GM18505 (cell line): ENCODE data around the gene RSAD2.
"Not testable (repeated sequence)": the region's sequence is repeated elsewhere in the genome, so short reads cannot be mapped to it uniquely, and the experiment has no call there.

Source experiments
- ATAC-seq: cut with Tn5 transposase; IDR thresholded peaks from one replicate; pipeline ENCODE4 v1.9.1; 2021; ENCODE audit not compliant: unreplicated experiment
- POLR2A ChIP-seq: IDR thresholded peaks from 4 replicates; pipeline ENCODE4 v1.6.1; 2011; ENCODE audit warnings: borderline replicate concordance; ENCODE audit not compliant: insufficient read depth, insufficient read length; ENCODE audit errors: extremely low read depth

RSAD2 gene

DNA sequence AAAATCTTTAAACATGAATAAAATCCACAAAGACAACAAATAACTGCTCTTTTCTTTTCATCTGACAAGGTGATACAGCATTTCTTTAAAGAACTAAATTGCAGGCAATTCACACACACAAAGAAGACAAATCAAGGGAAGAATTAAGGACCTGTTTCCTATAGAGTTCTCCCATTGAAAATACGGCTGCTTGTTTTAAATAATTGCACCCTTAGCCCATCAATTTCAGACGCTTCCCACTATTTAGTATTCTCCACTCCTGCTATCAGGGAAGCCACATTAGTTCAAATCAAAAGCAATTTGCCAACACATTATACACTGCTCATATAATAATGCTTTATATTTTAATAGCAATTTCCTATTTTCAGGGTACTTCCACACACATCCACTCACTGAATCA, 23.2 kb upstream of the RSAD2 start:
- ATAC-seq = no peak
- no peak for TF ChIP-seq POLR2A

- ATAC-seq = no peak
- no peak for TF ChIP-seq POLR2A
Observed at GRCh38 chr2:6855860-6856547, 21.6 kb upstream of the RSAD2 start.

DNA sequence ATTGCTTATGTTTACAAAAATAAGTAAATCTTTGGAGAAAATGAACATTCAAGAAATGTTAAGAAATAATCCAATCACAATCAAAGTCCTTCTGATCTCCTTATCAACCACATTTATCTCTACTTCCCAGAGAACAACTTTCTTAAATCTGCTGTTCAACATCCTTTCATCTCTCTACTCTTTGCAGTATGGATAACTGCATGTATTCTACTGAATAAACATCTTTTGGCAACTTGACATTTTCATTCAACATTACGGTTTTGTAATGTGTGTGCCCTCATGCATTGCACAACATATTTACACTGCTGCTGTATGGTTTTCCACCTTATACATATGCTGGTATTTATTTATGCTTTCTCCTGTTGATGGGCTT, 21.0 kb upstream of the RSAD2 start:
- no peak for ATAC-seq
- TF ChIP-seq POLR2A = no peak

DNA sequence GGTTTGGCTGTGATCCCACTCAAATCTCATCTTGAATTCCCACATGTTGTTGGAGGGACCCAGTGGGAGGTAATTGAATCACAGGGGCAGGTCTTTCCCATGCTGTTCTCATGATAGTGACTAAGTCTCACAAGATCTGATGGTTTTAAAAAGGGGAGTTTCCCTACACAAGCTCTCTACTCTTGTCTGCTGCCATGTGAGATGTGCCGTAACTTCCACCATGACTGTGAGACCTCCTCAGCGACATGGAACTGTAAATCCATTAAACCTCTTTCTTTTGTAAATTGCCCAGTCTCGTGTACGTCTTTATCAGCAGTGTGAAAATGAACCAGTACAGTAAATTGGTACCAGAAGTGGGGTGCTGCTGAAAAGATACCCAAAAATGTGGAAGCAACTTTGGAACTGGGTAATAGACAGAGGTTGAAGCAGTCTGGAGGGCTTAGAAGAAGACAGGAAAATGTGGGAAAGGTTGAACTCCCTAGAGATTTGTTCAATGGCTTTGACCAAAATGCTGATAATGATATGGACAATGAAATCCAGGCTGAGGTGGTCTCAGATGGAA, 19.0 kb upstream of the RSAD2 start:
- ATAC-seq = not testable (repeated sequence)

DNA sequence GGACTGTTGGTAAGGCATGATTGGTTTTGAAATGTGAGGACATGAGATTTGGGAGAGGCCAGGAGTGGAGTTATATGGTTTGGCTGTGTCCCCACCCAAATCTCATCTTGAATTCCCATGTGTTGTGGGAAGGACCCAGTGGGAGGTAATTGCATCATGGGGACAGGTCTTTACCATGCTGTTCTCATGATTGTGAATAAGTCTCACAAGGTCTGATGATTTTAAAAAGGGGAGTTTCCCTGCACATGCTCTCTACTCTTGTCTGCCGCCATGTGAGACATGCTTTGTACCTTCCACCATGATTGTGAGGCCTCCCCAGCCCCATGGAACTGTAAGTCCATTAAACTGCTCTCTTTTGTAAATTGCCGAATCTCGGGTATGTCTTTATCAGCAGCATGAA, 17.3 kb upstream of the RSAD2 start:
- ATAC-seq = no peak
- TF ChIP-seq POLR2A = no peak

DNA sequence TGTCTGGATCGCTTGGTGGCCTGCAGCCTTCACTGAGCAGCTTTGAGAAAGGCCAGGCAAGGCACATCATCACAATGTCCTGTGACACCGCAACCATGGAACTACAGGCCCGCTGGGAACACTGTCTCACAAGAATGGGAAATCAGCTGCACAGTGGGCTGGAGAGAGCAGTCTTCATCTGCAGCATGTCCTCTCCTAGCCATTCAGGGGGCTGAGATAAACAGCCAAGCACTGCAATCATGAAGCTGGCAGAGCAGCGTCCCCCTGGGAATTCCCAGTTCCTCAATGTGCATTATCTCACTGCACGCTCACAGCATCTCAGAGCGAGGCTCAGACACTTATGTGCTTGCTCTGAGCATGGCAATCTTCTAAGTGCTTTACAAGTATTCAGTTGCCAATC, 13.8 kb upstream of the RSAD2 start:
- no peak for ATAC-seq
- TF ChIP-seq POLR2A = no peak

DNA sequence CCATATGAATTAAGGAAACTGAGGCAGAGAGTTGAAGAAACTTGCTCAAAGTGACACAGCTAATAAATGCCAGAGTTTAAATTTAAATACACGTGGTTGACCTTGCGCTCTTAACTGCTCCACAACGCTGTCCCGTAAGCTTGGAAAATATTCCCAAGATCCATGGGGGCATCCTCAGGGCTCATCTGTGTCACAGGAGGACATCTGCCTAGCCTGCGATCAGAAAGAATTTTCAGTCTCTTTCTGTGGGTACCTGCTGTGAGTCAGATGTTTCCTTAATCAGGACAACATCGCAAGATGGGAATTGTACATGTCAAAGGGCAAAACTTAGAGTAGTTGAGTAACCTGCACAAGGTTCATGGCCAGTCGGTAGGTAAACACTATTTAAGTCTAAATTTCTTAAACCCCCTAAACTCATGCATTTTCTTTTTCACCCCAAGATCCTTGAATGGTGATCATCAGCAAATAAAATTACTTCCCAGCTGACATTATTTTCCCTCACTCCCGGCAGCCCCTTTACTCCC, 13.3 kb upstream of the RSAD2 start:
- TF ChIP-seq POLR2A = no peak
- ATAC-seq = no peak

GRCh38 chr2:6864923-6865345, 12.6 kb upstream of the RSAD2 start:
- TF ChIP-seq POLR2A = no peak
- peak; percentile 24 for ATAC-seq

- peak; percentile 75 for ATAC-seq
- TF ChIP-seq POLR2A = peak; percentile 68
Observed at GRCh38 chr2:6865346-6866274, 12.0 kb upstream of the RSAD2 start, which contains the start of gene CMPK2. Gene CMPK2, minus strand, starts transcription at chr2:6865907. Its CDS starts 211 bp downstream, at chr2:6865696.

DNA sequence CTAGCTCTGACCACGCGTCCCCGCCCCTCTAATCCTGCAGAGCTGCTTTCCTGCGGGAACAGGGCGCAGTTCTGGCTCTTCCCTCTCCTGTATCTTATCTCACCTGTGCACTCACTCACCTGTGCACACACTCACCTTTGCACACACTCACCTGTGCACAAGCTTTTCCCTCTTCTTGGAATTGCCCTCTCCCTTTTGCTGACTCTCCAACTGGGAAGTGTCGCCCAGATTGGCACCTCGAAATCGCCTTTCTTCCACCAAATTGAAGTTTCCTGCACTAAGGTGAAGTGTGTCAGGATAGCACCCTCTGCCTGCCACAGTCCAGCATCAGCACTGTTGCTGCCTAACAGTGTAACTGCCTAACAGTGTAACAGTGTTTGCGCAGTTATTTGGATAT, 11.3 kb upstream of the RSAD2 start:
- TF ChIP-seq POLR2A = no peak
- peak; percentile 29 for ATAC-seq

GRCh38 chr2:6866982-6867381, 10.6 kb upstream of the RSAD2 start:
- ATAC-seq = no peak
- TF ChIP-seq POLR2A = no peak

DNA sequence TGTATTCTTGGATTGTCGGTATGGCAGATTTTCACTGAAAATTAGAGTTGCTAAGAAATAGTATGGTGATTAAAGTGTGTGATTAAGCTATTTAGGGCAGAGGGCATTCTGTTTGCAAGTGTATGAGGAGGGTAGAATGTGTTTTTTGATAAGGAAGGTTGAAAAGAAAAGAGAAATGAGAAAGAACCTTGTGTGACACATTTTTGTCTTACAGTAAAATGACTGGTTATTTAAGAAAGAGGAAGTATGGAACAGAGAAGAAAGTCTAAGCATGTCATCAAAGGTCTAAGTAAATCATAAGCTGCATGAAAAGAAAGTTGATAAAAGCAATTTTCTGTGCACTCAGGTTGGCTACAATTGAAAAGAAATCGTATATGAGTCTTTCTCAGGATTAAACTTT, 5.2 kb upstream of the RSAD2 start:
- no peak for TF ChIP-seq POLR2A
- ATAC-seq = peak; percentile 66

DNA sequence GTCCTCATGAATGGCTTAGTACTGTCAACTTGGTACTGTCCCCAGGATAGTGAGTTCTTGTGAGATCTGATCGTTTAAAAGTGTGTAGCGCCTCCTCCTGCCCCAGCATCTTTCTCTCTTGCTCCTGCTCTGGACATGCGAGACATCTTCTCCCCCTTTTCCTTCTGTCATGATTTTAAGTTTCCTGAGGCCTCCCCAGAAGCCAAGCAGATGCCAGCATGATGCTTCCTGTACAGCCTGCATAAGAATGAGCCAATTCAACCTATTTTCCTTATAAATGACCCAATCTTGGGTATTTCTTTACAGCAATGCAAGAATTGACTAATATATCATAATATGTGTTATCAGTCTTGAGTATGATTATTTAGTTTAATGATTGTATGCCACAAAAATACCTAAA, 3.5 kb upstream of the RSAD2 start:
- ATAC-seq = no peak
- no peak for TF ChIP-seq POLR2A
